ENCODE measurements around the gene EML1.

DNA sequence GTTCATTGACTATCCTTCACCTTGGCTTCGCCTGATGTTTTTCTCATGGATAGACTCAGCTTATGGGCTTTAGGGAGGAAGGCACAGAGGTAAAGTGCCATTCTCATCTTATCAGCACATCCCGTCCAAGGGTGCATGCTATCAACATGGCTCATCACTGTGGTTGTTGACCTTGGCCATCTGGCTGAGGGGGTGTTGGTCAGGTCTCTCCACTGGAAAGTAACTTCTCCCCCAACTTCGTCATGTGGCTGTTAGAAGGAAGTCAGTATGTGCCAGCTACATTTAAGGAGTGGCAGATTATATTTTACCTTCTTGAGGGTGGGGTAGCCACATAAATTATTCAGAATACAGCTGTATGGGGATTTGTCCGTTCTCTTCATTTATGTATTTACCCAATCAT, 68.9 kb downstream of the EML1 start:
- TF ChIP-seq, protein P1, sequence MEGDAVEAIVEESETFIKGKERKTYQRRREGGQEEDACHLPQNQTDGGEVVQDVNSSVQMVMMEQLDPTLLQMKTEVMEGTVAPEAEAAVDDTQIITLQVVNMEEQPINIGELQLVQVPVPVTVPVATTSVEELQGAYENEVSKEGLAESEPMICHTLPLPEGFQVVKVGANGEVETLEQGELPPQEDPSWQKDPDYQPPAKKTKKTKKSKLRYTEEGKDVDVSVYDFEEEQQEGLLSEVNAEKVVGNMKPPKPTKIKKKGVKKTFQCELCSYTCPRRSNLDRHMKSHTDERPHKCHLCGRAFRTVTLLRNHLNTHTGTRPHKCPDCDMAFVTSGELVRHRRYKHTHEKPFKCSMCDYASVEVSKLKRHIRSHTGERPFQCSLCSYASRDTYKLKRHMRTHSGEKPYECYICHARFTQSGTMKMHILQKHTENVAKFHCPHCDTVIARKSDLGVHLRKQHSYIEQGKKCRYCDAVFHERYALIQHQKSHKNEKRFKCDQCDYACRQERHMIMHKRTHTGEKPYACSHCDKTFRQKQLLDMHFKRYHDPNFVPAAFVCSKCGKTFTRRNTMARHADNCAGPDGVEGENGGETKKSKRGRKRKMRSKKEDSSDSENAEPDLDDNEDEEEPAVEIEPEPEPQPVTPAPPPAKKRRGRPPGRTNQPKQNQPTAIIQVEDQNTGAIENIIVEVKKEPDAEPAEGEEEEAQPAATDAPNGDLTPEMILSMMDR (IDR thresholded peaks at IDR 0.05 in 8 of 11, conservative IDR thresholded peaks at IDR 0.05 in 3 of 11): no peak
- TF ChIP-seq POLR2AphosphoS5 (IDR thresholded peaks at IDR 0.05) (no peak), POLR2A (IDR thresholded peaks at IDR 0.05) (no peak)

Data from spleen (tissue), 7 donors.